NCI-H2196 treated with DMSO at 0.1 percent for 48 hours (cell line): ENCODE data around the gene GPR4.
"Not testable (repeated sequence)": the region's sequence is repeated elsewhere in the genome, so short reads cannot be mapped to it uniquely, and the experiment has no call there.

Experiments
- DNase-seq: peaks from one replicate; lab custom pipeline; 2025; ENCODE audit not compliant: unreplicated experiment; lab: John Stamatoyannopoulos, UW

Gene GPR4

DNA sequence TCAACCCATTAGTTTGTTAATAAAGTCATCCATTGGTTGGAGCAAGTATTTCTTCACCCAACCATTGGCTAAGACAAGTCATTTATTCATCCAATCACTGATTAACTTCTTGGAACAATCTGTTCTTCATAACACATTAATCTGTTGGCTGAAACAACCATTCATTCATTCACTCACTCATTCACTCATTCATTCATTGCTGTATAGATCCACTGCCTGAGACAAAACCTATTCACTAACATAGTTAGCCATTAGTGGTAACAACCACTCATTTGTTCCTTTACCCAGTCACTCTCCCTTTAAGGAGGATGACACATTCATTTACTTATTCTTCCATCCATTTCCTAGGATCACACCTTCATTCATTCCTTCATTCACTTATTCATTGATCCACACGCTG is 22.0 kb upstream of the GPR4 start:
- DNase-seq, result no peak

- DNase-seq, result no peak
Observed at GRCh38 chr19:45621976-45622503, 20.0 kb upstream of the GPR4 start.

DNA sequence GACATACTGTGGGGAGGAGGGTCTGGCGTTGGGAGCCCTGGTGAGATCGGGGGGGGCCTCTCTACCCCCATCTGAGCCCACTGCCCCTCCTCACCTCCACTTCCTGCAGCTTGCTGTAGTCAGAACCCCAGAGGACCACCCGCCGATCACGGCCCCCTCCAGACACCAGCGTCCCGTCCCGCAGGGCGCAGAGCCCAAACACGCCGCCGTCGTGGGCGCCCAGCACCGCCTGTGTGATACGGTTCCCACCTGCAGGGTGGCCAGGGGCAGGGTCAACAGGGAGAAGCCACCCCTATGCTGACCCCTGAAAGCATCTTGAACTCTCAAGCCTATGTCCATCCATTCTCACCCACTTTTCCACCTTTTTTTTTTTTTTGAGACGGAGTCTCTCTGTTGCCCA is 19.4 kb upstream of the GPR4 start:
- DNase-seq, result no peak

DNA sequence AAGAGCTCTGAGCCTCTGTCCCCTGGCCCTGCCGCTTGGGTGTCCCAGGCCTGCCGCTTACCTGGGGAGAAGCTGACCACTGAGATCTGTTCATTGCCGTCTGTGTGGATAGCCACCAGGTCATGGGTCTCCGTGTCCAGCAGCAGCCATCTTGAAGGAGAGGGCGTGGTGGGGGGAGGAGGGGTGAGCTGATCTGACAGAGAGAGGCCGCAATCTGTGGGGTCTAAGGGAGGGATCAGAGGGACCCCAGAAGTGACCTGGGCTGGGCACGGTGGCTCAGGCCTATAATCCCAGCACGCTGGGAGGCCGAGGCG is 14.6 kb upstream of the GPR4 start:
- DNase-seq, result no peak

DNA sequence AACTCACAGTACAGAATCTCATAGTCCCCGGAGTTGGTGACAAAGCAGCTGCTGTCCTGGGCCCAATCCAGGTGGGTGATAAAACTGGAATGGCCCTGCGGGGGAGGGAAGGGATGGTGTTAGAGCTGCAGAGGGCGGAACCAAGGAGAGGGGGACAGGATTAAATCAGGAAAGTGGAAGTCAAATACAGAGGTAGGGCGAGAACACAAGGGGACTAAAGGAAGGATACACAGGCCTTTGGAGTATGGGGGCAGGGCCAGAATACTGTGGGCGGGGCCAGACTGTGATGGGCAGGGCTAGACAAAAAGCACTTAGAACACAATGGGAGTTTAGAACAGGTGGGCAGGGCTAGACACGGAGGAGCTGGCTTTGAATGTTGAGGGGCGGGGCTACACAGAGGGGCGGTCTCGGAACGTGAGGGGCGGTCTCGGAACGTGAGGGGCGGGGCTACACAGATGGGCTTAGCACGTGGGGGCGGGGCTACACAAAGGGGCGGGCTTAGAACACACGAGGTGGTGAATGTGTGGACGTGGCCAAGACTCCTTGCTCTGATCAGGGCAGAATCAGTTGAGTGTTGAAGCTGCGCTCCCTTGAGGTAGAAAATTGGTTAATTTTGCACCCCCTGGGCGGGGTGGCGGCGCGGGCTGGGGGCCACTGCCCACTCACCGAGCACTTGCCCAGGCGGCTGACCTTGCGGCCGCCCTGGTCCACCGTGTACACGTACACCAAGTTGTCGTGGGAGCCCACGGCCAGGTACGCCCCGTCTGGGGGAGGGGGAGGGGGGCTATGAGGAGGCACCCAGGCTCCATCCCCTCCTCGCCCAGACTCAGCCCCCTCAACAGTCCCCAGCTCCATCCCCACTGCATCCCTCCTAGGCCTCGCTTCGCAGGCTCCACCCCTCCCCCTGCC is 14.0 kb upstream of the GPR4 start:
- peak; percentile 89 for DNase-seq

DNA sequence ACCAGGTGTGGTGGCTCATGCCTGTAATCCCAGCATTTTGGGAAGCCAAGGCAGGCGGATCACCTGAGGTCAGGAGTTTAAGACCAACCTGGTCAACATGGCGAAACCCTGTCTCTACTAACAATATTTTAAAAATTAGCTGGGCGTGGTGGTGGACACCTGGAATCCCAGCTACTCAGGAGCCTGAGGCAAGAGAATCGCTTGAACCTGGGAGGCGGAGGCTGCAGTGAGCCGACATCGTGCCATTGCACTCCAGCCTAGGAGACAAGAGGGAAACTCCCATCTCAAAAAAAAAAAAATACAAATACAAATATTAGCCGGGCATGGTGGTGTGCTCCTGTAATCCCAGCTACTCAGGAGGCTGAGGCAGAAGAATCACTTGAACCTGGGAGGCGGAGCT is 13.0 kb upstream of the GPR4 start:
- not testable (repeated sequence) for DNase-seq

- peak; percentile 27 for DNase-seq
Observed at GRCh38 chr19:45613926-45614725, 12.1 kb upstream of the GPR4 start.

DNA sequence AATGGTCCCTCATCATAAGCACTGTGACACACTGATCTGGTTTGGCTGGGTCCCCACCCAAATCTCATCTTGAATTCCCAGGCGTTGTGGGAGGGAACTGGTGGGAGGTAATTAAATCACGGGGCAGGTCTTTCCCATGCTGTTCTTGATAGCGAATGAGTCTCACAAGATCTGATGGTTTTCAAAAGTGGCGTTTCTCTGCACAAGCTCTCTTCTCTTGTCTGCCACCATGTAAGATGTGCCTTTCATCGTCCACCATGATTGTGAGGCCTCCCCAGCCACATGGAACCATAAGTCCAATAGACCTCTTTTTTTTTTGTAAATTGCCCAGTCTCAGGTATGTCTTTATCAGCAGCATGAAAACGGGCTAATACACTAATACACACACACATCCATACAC is 6.9 kb upstream of the GPR4 start:
- no peak for DNase-seq

DNA sequence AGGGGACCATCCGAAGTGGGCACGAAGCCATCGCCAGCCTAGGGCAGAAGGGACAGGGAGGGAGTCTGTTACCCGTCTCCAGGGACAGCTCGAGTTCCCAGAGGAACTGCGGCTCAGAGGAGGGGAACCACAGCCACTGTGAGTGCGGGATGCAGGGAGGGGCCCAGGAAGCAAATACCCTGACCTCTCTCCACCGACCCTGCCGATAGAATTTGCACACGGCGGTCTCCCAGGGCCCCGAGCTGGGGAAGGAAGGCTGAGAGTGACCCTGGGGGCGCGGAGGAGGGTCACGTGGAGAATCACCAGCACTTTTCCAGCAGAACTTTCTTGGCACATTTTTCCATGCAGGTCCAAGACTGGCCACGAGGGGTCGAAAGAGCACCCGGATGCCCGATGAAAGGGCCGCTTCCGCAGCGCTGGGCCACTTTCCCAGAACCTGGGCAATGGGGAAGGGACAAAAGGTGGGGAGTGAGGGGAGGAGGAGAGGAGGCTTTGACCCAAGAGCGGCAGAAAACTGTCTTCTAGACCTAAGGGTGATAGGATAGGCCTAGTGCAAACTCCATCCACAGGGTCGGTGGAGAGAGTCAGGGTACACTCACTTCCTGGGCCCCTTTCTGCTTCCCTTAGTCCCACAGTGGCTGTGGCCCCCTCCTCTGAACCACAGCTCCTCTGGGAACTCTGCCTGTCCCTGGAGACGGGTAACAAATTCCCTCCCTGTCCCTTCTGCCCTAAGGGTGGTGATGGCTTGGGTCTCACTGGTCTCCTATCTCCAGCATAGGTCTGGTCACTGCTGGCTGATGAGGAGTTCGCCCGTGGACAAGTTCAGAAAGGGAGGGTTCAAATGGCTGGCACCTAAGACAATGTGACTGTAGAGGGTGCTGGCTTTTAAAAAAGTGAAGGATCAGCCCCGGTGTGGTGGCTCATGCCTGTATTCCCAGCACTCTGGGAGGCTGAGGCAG is 5.3 kb upstream of the GPR4 start:
- DNase-seq, result peak; percentile 55

DNA sequence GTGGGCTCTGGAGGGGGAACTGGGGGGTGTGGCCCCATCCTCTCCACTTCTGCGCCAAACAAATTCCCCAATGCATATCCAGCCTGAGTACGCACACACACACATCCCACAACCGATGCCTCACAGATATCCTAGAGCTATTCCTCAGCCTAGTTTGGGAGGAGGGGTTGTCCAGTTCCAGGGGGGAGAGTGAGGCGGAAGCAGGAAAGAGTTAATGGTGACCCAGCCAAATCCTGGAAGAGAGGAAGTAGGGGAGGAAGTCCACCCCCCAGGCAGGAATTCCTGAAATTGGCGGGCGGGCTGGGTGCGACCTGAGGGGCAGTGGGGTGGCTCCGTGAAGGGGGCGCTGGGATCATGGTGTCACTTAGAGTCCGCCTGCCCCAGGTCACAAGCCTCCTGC is 897 bp downstream of the GPR4 start:
- DNase-seq, result no peak

DNA sequence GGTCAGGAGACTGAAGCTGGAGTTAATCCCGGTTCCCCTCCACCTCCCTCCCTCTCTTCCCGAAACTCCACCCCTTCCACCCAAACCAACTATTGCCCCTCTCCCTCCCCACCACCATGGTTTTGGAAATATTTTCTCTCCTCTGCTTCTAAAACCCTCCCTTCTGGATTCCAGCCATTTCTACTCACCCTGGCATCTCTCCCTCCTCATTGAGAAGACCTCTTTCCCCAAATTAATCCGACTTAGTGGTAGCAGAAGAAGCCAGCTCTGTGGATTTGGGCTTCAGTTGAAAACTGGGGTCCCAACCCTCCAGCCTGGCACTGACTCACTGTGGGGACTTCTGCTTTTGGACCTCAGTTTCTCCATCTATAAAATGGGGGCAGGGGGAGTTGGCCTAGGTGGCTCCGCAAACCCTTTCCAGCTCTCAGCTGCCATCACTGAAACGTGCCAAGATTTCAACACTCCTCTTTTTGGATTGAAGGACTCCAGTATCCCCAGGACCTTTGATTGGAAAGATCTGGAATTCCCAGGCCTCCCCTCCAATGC is 1.6 kb downstream of the GPR4 start:
- no peak for DNase-seq

DNA sequence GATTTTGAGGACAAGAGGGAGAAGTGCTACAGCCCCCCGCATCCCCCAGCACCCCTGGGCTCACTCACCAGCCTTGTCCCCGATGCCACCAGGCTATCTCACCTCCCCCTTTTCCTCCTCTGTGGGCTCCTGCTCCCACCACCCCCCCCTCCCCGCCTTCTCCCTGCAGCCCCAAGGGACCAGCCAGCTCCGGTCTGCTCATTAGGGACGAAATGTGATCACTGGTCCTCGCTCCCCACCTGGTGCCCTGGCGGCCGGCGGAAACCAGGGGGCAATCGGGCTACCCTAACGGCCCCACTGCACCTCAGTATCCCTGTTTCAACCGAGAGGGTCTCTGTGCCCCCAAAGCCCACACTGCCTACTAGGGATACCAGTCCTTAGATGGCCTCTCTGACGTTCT is 2.7 kb downstream of the GPR4 start:
- DNase-seq, result no peak

GRCh38 chr19:45598267-45599001 is 3.6 kb downstream of the GPR4 start:
- no peak for DNase-seq

DNA sequence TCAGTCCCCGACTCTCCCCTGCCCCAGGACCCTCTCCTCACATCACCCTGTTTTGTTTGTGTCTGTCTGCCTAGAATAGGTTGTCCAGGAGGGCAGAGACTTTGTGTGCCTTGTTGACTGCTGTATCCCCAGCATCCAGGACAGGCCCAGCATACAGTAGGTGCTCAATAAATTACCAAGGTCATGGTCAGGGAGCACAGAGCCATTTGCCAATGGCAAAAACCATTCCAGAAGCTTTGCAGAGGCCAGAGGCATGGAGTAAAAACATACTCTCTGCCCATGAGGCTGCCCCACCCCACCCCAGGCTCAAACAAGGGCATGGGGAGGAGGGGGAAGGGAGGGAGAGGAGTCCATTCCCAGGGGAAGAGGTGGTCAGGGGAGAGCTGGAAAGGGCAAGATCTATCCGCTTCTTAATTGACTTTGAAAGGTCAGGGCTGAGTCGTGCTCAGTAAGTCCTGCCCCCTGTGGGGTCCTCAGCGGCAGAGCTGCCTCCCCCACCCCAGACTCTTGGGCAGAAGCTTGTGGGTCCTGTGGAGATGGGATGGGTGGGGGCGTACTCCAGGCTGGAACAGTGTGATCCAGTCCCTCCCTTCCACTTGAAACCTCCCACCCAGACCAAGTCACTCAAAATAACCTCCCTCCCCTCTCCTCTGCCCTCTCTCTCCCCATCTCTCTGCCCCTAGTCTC is 4.4 kb downstream of the GPR4 start:
- no peak for DNase-seq

DNA sequence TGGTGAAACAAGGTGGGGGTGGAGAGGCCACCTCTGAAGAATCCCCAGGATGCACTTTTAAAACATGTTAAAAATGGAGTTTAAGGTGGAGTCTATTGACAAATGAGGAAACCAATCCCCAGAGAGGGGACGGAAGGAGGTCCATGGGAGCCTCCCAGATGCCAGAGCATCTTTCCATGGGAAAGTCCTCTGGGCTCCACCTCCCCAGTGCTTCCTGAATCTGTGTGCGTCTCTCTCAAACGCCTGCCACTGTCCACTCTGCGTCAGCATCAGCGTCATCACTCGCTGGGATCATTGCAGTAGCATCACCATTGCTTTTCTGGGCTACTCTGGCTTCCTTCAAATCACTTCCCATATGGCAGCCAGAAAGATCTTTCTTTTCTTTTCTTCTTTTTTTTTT is 6.2 kb downstream of the GPR4 start:
- DNase-seq, result no peak

- DNase-seq, result no peak
Observed at GRCh38 chr19:45593520-45593919, 8.5 kb downstream of the GPR4 start.

- DNase-seq, result no peak
Observed at GRCh38 chr19:45592366-45592765, 9.6 kb downstream of the GPR4 start.

- DNase-seq, result no peak
Observed at GRCh38 chr19:45591638-45592005, 10.4 kb downstream of the GPR4 start.

GRCh38 chr19:45591004-45591637 is 10.9 kb downstream of the GPR4 start:
- no peak for DNase-seq
